Peyer's patch (tissue), 4 donors: Measurements from ENCODE around the gene SEMA3C.

Source experiments
- CTCF ChIP-seq, 6 experiments: fragments of 450-650 bp in 4 of 6; fragments of 200-600 bp in 2 of 6; sonication (generic) in 1 of 6; IDR thresholded peaks; one replicate each; pipeline ENCODE4 v1.5.1; 2017 to 2019; ENCODE audit warnings: antibody characterized with exemption in 6 of 6, mild to moderate bottlenecking in 3 of 6, moderate library complexity in 1 of 6
- POLR2A ChIP-seq, 2 donors: fragments of 450-650 bp; IDR thresholded peaks; one replicate each; pipeline ENCODE4 v1.5.1; 2017; ENCODE audit warnings: antibody characterized with exemption in 2 of 2, mild to moderate bottlenecking in 2 of 2, moderate library complexity in 2 of 2

DNA sequence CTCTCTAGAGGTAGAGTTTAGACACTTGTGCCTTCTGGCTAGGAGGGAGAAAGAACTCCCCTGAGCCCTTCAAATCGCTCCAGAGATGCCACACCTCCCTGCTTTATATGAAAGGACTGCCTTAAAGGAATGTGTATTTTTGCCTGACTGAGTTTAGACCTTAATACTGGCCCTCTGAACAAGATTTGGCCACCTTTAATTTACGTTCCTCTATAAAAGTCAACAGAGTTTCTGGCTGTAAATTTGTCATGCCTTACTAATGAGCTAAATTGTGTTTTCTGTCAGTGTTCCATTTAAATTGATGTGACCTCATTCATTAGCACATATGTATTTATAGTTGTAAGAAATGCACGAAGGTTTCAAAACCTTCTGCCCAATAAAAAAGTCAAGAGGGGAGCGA lies 48.0 kb downstream of the SEMA3C start:
- TF ChIP-seq CTCF (IDR thresholded peaks at IDR 0.05) (no peak), POLR2A (IDR thresholded peaks at IDR 0.05) (no peak)
